NCI-H748 (cell line): ENCODE measurements around the gene LENEP.

Source experiments
- DNase-seq: peaks from one replicate; lab custom pipeline; 2025; ENCODE audit not compliant: unreplicated experiment; lab: John Stamatoyannopoulos, UW

LENEP gene

DNA sequence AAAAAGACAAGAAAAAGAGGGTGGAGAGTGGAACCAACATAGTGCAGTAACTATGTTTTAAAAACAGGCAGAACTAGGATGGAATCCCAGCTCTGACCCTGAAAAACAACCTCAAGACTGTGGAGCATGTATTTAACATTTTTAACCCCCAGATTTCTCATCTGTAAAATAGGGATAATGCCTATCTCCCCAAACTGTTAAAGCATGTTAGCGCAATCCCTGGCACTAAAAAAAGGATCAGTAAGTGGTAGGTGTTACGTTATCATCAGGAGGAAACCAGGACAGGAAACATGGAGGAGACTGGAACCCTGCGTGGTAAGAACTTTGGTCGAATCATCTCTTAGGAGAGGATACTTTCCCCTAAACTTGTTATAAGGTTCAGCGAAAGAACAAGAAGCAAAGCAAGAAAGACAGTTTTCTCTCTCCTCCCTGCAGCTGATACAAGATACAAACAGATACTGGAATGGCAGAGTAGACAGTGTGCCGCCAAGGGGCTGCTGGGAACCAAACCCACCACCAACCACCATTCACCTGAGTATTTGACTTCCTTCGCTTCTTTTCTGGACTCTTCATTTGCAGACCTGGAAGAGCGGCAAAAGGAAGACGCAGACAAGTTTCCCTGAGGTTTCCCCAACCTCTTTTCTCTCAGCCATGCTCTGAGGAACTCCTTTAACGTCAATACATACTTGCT lies 32.8 kb upstream of the LENEP start:
- DNase-seq: no peak

- peak; percentile 84 for DNase-seq
Observed at GRCh38 chr1:154961207-154962155, 31.9 kb upstream of the LENEP start, which contains the start of gene PYGO2. Gene PYGO2 (minus strand): TSS chr1:154961782. CDS start chr1:154961576, 206 bp downstream.

DNA sequence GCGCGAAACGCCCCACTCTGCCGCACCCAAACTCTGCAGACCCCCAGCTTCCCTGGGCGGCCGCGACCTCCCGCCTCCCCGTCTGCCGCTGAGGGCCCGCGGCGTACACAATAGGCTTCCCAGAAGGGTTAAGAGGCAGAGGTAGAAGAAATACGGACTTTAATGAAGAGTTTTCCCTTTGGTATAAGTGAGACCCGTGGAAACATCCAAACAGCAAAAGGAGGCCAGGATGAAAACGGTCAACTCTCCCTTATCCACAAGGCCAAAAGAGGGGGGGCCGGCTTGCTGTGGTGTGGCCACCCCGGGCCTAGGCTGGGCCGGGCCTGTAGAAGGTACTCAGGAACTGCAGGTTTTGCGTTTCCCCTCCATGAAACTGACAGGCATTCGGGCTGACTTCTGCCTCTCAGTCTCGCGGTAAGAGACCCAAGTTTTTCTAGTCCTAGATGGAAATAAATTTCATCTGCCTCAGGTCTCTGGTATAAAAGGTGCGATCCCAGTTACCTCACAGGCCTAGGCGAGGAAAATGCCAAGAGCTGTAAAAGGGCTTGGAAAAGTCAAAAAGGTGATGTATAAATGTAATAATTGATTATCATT lies 31.1 kb upstream of the LENEP start:
- peak; percentile 58 for DNase-seq

GRCh38 chr1:154962795-154963330 lies 30.5 kb upstream of the LENEP start:
- DNase-seq: no peak

- no peak for DNase-seq
Observed at GRCh38 chr1:154963643-154964042, 29.7 kb upstream of the LENEP start.

- no peak for DNase-seq
Observed at GRCh38 chr1:154964359-154964758, 29.0 kb upstream of the LENEP start.

DNA sequence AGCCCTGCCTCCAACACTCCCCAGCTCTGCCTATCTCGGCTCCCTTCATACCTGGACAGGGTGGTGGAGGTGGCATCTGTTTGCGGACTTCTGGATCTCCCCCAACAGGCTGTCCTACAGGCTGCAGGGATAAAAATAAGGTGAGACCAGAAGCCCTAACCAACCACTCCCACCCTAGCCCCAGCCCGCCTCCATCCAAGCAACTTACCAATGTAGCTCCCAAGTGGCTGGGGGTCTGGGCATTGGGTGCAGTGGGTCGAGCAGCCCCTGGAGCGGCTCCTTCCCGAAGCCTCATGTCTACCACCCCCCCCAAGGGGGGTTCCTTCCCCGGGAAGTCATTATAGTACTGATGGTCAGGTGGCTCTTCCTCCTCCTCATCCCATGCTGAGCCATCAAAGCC lies 27.3 kb upstream of the LENEP start:
- DNase-seq: no peak

- DNase-seq: no peak
Observed at GRCh38 chr1:154967331-154967950, 25.9 kb upstream of the LENEP start.

GRCh38 chr1:154968731-154969130 lies 24.7 kb upstream of the LENEP start:
- DNase-seq: no peak

- DNase-seq: no peak
Observed at GRCh38 chr1:154969246-154969645, 24.1 kb upstream of the LENEP start.

DNA sequence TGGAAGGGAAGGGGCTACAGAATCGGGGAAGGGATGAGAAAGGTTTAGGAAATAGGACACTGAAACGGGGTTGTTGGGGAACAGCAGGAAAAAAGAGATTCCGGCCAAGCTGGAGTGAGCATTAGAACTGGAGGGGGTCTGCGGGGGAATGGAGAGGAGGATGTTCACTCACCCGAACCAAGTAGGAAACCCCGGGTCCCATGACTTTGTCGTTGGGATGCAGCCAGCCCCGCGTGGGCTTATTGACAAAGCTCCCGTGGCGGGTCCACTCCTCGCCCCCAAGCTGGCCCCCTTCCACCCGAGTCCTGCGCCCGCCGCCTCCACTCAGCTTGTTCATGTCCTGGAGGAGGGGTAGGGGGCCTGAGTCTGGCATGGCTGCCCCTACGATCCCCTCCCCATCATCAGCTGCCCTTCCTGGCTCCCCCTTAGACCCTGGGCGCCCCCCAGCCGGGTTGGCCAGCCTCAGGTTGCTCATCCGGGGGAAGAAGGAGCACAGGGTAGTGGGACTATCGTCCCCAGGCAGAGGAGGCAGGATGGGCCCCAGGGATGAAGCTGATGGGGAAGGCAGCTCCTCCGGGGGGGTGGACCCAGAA lies 23.4 kb upstream of the LENEP start:
- DNase-seq: no peak

DNA sequence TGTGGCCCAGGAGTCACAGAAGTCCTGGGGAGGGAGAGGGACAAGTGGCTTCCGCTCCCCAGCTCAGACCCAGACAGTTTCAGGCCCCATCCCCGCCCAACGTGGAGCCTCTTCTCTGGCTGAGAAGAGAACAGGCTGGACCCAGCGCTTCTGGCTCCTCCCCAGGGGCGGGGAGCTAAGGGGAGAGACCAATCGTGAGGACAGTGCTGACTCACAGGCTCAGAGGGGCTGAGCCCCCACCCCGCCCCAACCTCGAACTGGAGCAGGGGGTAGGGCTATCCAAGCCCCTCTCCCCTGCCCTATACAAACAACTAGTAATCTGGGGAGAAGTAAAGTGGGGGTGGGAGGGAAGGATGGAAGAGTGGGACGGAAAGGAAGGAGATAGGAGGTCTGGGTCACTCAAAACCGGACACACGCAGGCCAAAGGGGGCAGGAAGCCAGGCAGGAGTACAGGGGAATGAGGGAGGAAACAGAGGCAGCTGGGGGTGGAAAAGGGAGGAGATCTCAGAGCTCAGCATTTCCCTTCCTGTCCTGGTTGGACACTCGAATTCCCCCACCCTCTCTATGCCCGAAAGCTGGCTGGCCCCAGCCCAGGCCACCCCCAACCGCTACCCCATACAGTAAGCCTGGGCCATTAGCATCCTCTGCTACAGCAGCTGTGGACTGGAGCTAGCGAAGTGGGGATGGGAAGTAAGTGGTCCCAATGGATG lies 22.6 kb upstream of the LENEP start, which contains the start of gene SHC1:
Gene SHC1 (minus strand): TSS at position 117 of the 710 bp plus-strand sequence. CDS start 221 bp downstream, outside the sequence.
- peak; percentile 59 for DNase-seq

GRCh38 chr1:154971341-154971998 lies 21.9 kb upstream of the LENEP start:
- no peak for DNase-seq

- no peak for DNase-seq
Observed at GRCh38 chr1:154972213-154972516, 21.2 kb upstream of the LENEP start.

GRCh38 chr1:154972517-154973343 lies 20.7 kb upstream of the LENEP start:
- DNase-seq: no peak

GRCh38 chr1:154973344-154974101 lies 19.9 kb upstream of the LENEP start:
- DNase-seq: peak; percentile 95

DNA sequence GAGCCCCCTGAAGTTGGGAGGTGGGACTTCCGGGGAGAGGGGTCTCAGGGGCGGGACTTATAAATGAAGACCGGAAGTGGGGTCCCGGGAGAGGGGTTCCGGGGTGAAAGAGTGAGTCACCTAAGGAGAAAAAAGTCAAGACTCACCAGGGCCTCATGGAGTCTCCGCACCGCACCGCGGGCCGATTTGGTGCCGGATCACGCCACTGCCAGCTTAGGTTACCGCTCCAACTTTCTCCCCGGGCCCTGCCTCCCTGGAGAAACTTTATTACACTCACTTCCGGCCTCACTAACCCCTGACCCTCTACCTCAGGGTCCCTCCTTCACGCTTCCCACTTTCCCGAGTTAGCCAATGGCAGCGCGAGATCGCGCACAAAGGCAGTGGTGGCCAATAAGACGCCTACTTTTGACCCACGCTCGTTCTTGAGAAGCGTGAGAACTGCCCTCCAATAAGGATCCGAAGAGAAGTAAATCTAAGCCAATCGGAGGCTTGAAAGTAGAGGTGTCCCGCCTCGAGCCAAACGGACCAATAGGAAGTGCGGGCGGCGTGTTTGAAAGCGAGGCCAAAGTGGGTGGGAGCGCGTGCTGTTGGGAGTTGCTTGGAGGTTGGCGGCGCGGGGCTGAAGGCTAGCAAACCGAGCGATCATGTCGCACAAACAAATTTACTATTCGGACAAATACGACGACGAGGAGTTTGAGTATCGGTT lies 19.1 kb upstream of the LENEP start, which contains the start of gene CKS1B:
Gene CKS1B (plus strand): TSS at position 580 of the 706 bp plus-strand sequence. CDS start 65 bp downstream, at position 645.
- peak; percentile 100 for DNase-seq
